GM12872 (cell line): ENCODE measurements around the gene ZFP62.

Experiments used
- TF ChIP-seq, protein P1 (sequence below): IDR thresholded peaks from 3 replicates; pipeline ENCODE4 v1.5.1; 2011; ENCODE audit warnings: low read depth, mild to moderate bottlenecking, low read length, moderate library complexity; ENCODE audit not compliant: insufficient read depth

ZFP62 gene

DNA sequence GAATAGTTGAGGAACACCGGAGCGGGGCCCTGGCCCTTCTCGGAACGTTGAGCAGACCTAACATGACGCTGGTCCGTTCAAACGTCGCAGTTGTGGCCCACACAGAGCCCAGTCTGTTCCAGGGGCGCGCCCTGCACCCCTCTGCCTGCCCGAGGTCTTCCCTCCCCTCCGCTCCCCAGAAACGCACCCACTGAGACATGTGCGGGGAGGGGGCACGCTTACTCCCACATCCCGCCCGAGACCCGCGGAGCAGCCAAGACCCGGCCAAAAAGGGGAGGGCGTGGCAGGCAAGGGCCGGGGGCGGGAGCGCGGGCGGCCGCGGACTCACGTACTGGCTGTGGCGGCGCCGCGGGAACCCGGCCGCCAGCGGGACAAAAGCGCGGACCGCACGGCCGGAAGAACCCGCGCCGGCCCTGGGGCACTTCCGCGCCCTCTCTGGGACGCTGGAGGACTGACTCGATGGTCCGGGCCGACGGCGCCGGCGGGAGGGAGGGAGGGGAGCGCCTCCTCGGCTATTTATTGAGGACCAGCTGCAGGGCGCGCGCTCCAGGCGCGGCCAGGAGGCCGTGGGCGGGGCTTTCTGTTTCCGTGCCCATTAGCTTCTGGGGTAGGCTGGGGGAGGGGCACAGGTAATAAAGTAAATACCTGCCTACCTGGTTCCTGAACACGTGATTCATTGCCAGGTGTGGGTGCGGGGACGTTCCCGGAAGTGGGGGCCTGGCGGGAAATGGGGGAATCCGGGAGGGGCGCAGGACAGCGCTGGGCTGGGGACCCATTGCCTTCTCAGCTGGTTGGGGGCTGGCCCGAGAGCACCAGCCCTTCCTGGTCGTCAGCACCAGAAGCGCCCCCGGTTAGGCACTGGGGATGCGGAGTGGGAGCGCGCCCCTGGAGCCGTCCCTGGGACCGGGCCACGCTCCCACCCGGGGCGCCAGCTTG lies at the start of gene ZFP62:
ZFP62 (minus strand) TSS at position 390 of the 936 bp plus-strand sequence; CDS start at position 333, 57 bp downstream.
- TF ChIP-seq, protein P1, sequence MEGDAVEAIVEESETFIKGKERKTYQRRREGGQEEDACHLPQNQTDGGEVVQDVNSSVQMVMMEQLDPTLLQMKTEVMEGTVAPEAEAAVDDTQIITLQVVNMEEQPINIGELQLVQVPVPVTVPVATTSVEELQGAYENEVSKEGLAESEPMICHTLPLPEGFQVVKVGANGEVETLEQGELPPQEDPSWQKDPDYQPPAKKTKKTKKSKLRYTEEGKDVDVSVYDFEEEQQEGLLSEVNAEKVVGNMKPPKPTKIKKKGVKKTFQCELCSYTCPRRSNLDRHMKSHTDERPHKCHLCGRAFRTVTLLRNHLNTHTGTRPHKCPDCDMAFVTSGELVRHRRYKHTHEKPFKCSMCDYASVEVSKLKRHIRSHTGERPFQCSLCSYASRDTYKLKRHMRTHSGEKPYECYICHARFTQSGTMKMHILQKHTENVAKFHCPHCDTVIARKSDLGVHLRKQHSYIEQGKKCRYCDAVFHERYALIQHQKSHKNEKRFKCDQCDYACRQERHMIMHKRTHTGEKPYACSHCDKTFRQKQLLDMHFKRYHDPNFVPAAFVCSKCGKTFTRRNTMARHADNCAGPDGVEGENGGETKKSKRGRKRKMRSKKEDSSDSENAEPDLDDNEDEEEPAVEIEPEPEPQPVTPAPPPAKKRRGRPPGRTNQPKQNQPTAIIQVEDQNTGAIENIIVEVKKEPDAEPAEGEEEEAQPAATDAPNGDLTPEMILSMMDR: no peak

DNA sequence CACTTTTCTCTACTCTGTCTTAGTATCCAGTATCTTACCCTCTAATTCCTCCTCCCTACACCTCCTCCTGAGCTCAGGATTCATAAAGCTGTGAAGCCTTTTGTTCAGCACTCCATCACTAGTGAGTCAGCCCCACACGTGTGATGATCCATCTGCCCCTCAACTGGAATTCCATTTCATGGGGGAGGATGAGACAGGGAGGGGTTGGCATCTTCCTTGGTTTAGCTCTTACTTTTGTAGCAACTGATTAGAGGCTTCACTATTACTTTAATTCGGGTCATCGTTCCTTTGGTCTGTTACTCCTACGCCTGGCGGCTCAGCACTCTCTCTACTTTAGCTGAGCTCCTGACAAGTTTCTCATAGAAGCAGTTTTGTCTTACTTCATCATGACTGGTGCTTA lies 49.7 kb upstream of the ZFP62 start:
- TF ChIP-seq, protein P1: no peak

DNA sequence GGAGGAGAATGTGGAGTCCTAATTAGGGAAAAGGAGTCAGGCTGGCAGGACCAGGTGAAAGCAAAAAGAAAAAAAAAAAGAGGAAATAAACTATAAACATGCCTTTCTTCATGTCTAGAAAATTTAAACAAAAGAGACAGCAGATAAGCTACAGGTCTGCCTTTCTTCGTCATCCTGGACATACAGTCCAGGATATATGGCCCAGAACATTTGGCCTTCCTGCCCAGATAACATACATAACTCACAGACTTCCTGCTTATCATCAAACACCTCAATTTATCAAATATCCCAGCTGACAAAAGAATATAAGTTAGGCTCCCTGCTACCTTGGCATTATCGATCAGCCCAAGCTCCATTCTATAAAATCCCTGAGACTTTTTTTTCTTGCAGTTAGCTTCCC lies 49.1 kb upstream of the ZFP62 start:
- TF ChIP-seq, protein P1: no peak

DNA sequence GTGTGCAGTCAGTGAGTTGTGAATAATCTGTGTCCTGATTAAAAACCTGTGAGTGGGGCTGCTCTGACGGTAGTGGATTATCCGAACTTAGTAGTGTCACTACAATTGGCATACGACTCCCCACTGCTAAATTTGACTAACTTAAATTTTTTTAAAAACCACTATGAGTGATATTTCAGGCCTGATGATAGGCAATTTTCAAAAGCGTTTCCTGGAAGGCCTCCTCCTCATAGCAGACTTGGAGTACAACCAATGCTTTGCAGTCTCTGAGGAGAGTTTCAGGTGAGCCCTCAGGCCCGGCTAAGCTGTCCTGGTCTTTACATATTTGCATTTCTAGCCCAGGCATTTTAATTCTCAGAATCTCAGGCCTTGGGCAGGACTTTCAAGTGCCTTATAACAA lies 48.7 kb upstream of the ZFP62 start:
- TF ChIP-seq, protein P1: no peak

DNA sequence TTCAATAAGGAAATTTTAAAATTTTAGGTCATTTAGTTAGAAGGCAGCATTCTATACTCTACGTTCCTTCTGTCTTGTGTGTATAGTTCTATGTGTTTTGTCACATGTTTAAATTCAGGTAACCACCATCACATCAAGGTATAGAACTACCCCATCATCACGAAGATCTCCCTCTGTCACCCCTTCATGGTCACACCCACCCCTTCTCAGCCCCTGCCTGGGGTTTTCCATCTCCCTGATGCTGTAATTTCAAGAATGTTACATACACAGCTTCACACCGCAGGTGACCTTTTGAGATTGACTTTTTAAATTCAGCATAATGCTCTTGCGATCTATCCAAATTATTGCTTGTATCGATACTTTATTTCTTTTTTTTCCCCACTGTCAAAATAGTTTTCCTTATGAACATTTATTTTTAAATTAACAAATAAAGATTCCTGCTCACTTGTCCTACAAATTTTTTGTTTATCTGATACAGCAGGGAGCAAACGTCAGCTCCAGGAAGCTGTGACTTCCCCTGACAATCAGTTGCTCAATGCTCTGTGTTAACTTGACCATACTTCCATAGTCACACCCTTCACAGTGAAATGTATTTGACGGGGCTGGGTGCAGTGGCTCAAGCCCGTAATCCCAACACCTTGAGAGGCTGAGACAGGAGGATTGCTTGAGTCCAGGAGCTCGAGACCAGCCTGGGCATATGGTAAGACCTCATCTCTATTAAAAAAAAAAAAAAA lies 48.1 kb upstream of the ZFP62 start:
- TF ChIP-seq, protein P1: no peak

DNA sequence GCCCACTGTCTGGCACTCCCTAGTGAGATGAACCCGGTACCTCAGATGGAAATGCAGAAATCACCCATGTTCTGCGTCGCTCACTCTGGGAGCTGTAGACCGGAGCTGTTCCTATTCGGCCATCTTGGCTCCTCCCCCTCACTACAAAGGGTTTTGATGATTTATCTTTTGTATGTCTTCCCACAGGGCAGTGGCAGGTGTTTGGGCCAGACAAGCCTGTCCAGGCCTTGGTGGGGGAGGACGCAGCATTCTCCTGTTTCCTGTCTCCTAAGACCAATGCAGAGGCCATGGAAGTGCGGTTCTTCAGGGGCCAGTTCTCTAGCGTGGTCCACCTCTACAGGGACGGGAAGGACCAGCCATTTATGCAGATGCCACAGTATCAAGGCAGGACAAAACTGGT lies 47.3 kb upstream of the ZFP62 start:
- TF ChIP-seq, protein P1: no peak

DNA sequence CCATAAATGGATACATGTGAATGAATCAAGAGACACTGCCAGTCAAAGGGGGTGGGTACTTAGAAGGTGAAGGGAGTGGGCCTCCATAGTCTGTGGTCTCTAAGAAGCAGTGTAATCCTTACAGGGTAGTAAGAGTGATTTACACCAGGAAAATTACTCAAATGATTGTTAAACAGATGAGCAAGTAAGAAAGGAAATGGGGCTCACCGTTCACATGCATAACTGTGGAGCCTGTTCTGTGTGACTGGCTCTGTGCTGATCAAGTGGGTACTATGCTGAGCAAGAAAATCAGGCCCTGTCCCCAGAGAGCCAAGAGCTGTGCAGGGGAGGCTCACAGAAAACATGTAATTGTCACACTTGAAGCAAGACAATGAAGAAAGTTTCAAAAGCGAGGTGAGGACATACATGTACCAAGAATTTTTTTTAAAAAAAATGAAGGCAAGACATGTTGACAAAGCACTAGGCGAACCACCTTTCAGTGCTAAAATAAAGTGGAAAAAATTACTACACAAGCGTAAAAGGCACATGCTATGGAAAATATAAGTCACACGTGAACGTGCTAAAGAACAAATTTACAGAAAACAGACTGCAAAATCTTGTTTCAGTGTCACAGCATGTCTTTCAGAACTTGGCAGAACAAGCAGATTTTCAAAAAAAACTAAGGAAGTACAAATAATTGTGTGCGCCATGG lies 40.4 kb upstream of the ZFP62 start:
- TF ChIP-seq, protein P1: no peak
